HT1080 (cell line): ENCODE results near the gene CREB3L1. TPM values are rescaled to one million over a fixed set of nuclear protein-coding genes. Genes with fewer than 3 reads are reported as not detected.
"Not testable (repeated sequence)": the region's sequence is repeated elsewhere in the genome, so short reads cannot be mapped to it uniquely, and the experiment has no call there.

ENCODE experiments used
- DNase-seq: peaks from one replicate; pipeline ENCODE4 v3.0.0-alpha.2; 2015; ENCODE audit warnings: low read depth
- total RNA-seq: library from RNA; depleted of rRNA; stranded (reverse); fragments of >200 nt; shearing (Covaris generic); gene quantifications from 2 replicates; pipeline ENCODE4 v1.2.3, GENCODE V29; 2014

CREB3L1 gene
- total RNA-seq, 1 experiment from 2014 or later = 5.1 TPM

DNA sequence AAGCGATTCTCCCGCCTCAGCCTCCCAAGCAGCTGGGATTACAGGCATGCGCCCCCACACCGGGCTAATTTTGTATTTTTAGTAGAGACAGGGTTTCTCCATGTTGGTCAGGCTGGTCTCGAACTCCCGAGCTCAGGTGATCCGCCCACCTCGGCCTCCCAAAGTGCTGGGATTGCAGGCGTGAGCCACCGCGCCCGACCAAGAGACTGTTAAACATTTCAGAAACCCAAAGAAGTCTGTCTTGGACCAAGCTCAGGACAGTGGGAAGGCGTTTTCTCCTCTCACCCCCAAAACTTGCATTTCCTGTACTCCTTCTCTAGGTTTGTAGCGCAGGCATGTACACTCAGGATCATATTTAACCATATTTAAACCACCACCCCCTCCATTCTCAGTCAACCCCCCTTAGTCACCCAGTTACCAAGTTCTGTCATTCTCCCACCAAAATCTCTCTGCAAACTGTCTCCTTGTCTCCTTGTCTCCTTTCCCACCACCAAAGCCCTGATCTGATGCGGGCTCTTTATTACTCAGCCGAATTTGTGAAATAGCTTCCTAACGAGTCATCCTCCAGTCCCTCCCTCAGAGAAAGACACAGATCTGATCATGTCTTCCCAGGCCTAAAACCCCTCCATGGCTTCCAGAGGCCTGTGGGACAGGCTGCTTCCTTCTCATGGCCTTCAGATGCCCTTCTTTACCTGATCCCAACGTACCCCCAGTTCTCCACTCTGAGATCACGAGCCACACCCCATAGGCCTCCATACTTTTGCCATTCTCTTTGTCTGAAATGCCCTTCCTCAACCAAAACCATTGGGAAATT, 29.0 kb upstream of the CREB3L1 start:
- peak; percentile 98 for DNase-seq

DNA sequence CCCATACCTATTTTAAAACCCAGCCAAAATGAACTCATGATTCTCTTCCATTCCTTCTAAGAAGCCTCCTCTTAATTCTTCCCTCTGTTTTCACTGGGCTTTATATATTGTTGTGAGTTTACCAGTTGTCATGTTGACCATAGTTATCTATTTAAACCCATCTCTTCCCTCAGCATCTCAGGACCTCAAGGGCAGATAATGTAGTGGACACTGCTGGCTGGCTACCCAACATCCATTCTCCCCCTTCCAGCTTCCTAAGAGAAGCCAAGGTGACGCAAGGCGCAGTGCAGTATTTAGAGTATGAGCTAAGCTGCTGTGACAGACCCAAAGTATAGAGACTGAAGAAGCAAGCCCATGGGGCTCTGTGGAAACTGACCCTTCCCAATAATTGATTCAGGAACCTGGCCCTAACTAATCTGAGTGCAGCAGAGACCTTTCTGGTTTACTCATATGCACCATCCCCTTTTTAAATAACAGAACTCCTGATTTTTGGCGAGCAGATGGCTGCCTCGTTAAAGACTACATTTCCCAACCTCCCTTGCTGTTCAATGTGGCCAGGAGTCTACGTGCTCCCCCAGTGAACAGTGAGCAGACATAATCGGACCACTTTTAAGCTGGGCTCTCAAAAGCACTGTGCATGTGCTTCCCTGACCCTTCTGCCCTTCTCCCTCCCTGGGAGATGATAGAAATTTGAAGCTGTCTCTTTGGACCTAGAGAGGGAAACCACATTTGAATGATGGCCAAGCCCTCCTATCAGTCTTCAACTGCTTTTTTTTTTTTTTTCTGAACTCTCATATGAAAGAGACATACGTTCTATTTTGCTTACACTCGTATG, 28.1 kb upstream of the CREB3L1 start:
- peak; percentile 56 for DNase-seq

DNA sequence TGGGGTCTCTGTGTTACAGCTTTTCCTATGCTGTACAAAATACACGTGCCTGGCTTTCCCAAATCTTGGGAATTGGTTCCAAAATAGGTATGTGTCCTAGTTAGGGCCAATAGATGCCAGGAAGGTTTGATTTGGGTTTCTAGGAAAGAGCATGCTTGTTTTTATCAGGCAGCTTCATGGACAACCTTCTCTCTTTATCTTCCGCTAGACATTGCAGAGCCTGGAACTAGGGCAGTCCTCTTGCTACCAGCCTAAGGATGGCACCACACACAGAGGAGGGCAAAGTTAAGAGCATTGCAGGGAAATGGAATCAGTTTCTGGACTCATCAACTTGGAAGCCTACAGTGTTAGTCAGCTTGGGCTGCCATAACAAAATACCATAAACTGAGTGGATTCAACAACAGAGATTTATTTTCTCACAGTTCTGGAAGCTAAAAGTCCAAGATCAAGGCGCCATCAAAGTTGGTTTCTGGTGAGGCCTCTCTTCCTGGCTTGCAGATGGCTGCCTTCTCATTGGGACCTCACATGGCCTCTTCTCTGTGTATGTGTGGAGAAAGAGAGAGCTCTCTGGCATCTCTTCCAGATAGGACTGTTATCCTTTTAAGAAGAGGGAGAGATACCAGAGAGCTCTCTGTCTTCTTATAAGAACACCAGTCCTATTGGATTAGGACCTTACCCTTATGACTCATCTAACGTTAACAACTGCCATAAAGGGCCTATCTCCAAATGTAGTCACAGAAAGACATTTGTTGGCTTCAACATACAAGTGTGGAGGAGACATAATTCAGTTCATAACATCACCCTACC, 27.3 kb upstream of the CREB3L1 start:
- peak; percentile 26 for DNase-seq

- DNase-seq = no peak
These were observed 26.8 kb upstream of the CREB3L1 start for GRCh38 chr11:46250745-46251052.

GRCh38 chr11:46251954-46252353, 25.5 kb upstream of the CREB3L1 start:
- DNase-seq = no peak

- DNase-seq = no peak
These were observed 25.0 kb upstream of the CREB3L1 start for GRCh38 chr11:46252373-46252914.

DNA sequence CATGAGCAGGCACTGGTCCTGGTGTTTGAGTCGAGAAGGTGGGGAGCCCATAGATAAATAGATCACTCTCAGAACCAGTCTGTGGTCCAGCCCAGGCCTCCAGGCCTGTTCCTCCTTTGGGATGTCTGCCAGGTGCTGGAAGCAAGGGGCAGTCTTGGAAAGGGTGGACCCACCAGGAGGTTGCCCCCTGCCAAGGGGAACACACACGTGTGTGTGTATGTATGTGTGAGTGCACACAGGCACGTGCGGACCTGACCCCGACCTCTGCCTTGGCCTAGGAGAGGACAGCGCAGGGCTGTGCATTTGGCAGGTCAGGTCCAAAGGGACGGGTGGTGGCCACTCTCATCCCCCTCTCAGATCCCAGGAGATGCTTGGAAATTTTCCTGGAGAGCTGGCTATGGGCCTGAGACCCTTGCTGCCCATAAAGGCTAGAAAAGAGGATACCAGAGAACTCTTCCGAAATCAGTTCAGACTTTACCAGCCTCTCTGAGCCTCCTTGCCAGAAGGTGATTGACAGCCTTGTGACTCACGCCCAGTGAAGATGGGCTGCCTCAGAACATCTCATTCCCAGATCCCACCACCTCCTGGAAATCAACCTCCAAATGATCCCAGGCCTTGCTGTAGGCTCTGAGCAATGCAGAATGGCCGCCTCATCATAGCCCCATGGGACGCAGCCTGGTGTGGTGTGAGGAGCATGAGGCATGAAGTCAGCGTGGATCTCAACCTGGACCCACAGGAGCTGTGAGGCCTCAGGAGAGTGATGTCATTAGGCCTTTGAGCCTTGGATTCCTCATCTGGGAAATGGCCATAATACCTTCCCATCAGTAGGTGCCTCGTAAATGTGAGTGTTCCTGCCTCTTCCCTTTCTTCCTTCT, 24.0 kb upstream of the CREB3L1 start:
- DNase-seq = no peak

DNA sequence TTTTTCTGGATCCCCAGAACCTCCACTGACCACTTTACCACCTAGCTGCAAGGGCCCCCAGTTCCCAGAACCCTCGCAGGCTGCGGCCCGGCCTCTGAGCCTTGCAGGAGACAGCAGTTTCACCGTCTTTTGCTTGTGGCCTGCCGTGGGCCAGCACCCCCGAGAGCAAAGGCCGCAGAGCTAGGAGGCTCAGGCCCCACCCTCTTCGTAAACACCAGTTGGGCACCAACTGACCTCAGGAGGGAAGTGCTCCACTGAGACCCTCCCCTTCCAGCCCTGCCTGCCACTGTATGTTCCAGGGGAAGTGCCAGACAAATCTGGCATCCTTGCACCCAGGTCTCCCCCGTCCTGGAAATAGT, 23.4 kb upstream of the CREB3L1 start:
- no peak for DNase-seq

DNA sequence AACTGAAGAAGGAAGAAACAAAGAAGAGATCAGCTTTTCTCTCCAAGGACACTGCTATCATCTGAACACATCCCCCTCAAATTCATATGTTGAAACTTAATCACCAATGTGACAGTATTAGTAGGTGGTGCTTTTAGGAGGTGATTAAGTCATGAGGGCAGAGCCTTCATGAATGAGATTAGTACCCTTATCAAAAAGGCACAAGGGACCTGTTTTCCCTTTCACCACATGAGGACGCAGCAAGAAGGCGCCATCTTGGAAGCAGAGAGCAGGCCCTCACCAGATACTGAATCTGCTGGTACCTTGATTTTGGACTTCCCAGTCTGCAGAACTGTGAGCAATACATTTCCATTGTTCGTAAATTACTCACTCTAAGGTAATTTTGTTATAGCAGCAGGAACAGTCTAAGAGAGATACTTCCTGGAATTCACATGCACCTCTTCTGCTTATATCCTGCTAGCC, 20.9 kb upstream of the CREB3L1 start:
- DNase-seq = no peak

- DNase-seq = not testable (repeated sequence)
These were observed 18.1 kb upstream of the CREB3L1 start for GRCh38 chr11:46259347-46259746.

GRCh38 chr11:46259971-46260560, 17.4 kb upstream of the CREB3L1 start:
- DNase-seq = no peak

- no peak for DNase-seq
These were observed 14.3 kb upstream of the CREB3L1 start for GRCh38 chr11:46263120-46263519.

DNA sequence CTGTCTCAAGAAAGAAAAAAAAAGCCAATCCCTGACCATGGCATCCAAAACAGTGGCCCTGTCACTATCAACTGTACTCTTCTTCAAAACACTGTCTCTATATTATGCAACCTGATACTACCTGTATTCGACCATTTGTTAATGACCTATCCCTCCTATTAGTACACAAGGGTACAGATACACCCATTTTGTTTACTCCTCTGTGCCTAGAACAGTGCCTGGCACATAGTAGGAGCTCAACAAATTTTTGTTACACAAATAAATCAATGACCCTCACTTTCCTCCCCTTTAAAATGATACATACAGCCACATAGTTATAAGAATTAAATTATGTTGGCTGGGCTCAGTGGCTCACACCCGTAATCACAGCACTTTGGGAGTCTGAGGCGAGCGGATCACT, 13.4 kb upstream of the CREB3L1 start:
- DNase-seq = no peak

- DNase-seq = no peak
These were observed 12.5 kb upstream of the CREB3L1 start for GRCh38 chr11:46264976-46265375.

DNA sequence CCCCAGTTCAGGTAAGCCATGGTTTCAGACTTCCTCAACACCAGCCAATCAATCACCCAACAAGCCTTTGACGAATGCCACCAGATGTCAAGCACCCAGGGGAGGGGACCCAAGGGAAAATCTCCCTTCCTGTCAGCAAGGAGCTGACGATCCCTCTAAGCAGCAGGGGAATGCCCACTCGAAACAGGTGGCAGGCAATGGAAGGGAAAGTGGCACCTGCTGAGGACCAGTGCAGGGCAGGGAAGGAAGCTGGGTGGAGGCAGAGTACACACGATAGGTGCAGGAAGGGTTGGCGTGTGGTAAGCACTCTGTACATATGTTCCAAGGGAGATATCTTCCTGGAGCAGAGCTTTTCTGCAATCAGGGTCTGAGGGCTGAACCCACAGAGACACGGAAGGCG, 11.7 kb upstream of the CREB3L1 start:
- no peak for DNase-seq

GRCh38 chr11:46267930-46268329, 9.5 kb upstream of the CREB3L1 start:
- no peak for DNase-seq

DNA sequence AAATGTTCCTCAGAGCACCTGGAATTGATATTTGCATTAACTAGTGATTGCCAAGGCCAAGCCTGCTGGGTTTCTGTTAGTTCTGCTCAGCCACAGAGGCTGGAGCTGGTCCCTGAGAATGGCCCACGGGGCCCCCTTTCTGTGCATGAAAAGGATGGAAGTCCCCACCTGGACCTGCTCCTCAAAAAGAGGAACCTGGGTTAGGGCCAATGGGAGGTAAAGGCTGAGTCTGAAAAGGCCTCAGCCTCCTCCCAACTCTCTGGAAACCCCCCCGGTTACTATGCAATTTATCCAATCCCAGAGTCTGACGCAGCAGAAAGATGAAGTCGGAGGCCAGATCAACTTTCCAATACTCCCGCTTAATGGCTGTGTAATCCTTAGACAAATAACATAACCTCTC, 6.8 kb upstream of the CREB3L1 start:
- no peak for DNase-seq

- no peak for DNase-seq
These were observed 6.1 kb upstream of the CREB3L1 start for GRCh38 chr11:46271407-46271806.

GRCh38 chr11:46271875-46272815, 5.3 kb upstream of the CREB3L1 start:
- no peak for DNase-seq
